HG02571 (cell line): ENCODE measurements around the gene IL13.
A peak's percentile ranks its signal among the peaks of the same experiment; 100 is the strongest.

Experiments used
- ATAC-seq: cut with Tn5 transposase; IDR thresholded peaks from one replicate; pipeline ENCODE4 v1.9.1; 2021; ENCODE audit warnings: mild to moderate bottlenecking, moderate library complexity; ENCODE audit not compliant: unreplicated experiment

Gene IL13

GRCh38 chr5:132669455-132669820 is 11.5 kb downstream of the IL13 start:
- ATAC-seq = no peak

DNA sequence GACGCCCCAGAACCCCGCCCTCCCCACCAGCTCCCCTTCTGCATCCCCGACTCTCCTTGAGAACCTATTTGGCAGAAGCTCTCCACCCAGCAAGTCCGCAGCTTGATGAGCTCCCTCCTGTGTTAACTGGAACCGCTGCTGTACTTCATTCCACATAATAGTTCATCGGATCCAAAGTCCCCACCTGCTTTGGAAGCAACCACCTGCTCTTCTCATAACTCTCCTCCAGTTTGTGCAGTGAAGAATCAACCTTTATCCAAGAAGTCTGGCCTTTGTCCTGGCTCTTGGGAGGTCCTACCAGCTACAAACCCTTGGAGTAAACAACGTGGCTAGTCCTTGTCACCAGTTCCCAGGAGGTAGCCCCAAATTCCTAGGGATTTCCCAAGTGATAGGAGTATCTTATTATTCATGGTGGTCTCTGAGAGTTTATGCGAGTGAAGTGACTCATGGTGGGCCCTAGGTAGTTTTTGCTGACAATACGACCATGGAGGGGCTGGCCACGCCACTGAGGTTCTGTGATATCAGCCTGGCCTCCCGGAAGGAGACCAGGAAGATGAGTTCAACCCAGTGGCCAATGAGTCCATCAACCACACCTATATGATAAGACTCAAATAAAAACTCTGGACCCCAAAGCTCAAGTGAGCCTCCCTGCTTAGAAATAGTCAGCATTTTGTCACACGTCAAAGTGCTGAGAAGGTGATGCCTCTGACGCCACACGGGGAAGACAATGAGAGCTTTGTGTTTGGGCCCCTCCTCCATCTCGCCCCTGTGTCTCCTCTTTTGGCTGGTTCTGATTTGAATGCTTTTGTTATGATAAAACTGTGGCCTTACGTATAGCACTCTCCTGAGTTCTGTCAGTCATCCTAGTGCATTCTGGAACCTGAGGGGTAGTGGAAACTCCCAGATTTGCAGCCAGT is 12.3 kb downstream of the IL13 start:
- no peak for ATAC-seq

DNA sequence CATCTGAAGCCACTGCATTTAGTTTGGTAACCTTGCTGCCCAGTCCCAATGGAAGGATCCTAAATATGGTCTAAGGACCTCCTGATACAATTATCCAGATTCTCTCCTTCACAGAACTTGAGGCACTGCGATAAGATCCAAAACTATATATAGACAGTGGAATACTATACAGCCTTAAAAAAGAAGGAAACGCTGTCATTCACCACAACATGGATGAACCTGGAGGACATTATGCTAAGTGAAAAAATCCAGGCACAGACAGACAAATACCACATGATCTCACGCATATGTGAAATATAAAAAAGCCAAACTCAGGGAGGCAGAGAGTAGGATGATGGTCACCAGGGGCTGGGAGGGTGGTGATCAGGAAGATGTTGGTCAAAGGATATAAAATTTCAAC is 13.0 kb downstream of the IL13 start:
- no peak for ATAC-seq

- no peak for ATAC-seq
Measured at GRCh38 chr5:132673488-132673887, 15.5 kb downstream of the IL13 start.

- ATAC-seq = no peak
Measured at GRCh38 chr5:132673939-132674630, 16.1 kb downstream of the IL13 start, which contains the start of gene IL4. TSS of gene IL4 (plus strand) at chr5:132673989. CDS start at chr5:132674051, 62 bp downstream.

GRCh38 chr5:132674671-132675506 is 16.9 kb downstream of the IL13 start:
- peak; percentile 79 for ATAC-seq

DNA sequence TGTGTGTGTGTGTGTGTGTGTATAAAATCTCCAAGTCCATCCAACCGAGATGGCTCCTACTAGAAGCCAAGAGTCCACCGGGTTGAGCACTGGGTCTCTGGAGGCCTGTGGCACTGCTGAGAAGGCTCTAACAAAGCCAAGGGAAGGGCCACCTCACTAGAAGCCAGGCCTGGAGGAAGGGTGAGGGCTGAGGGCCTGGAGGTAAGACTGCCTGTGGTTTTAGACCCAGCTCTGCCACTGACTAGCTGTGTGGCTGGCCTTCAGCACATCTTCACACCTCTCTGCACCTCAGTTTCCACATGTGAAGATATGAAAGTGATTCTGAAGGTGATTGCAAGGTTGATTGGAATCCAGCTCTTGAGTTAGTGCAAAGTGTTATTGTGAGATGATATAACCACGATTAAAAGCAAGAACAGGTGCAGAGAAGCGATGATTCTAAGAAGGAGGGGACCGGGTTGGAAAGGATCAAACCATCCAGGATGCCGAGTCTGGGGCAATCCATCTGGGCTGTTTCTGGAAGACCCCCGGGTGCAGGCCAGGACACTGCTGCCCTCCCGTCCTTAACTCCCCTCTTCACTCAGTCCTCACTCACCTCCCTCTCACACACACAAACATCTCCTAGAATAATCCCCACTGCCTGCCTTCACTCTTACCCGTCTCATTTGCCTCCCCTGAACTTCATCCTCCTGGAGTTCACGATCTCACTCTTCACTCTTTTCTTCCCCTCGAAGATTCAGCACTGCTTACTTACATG is 18.1 kb downstream of the IL13 start:
- no peak for ATAC-seq

DNA sequence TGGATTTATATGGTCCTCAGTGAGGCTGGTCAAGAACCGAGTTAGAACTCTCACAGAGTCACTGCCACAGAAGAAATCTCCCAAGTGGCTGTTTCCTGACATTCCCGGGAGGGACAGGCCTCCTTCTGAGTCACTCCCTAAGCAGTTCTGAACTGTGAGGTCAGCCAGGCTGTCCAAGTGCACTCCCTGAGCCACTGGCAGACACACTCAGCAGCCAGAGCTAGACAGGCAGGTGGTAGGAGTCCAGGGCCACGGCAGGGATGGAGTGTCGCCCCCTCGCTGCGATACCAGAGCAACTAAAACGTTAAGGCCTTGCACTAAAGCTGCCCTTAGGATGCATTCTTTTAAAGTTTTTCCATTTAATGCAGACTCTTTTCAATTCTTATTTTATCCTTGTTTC is 19.2 kb downstream of the IL13 start:
- ATAC-seq = no peak

- no peak for ATAC-seq
Measured at GRCh38 chr5:132677682-132678400, 19.9 kb downstream of the IL13 start.

- no peak for ATAC-seq
Measured at GRCh38 chr5:132678735-132679134, 20.8 kb downstream of the IL13 start.

DNA sequence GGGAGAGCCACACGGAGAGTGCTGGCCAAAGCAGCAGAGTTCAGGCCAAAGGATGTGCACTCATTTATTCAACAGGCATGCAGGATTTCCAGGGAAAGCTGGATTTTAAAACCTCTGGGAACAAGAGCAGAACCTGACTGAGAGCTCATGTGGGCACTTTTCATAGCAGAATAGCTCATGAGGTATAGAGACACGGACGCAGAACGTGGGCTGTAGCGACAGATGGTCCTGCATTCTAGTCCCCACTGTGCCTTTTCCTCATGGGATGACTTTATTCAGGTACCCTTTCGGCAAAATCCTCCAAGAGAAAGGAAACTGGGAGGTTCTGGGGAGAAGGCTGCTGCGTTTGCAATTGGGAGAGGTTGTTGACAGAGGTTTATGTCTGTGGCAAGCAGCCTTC is 21.2 kb downstream of the IL13 start:
- ATAC-seq = no peak

- no peak for ATAC-seq
Measured at GRCh38 chr5:132679717-132680380, 21.9 kb downstream of the IL13 start.

GRCh38 chr5:132680780-132681475 is 23.0 kb downstream of the IL13 start:
- no peak for ATAC-seq

DNA sequence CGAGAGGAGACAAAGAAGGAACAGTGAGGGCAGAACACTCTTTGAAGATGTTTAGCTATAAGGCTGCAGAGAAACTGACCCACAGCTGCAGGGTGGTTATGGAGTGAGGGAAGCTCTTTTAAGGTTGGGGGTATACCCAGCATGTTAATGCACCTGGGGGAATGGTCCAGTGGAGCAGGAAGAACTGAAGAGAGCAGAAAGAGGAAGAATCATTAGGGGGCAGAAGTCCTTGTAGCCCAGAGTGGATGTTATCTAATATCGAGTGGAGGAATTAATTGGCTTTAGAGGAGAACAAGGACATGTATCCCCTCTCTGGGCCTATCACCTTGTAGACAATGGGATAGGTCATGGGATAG is 23.5 kb downstream of the IL13 start:
- no peak for ATAC-seq

GRCh38 chr5:132681983-132682382 is 24.0 kb downstream of the IL13 start:
- no peak for ATAC-seq

GRCh38 chr5:132684491-132684890 is 26.5 kb downstream of the IL13 start:
- ATAC-seq = no peak

GRCh38 chr5:132684922-132685720 is 27.1 kb downstream of the IL13 start:
- no peak for ATAC-seq

- no peak for ATAC-seq
Measured at GRCh38 chr5:132686193-132686592, 28.2 kb downstream of the IL13 start.
